ENCODE results near the gene RAB3C.

The RAB3C gene

DNA sequence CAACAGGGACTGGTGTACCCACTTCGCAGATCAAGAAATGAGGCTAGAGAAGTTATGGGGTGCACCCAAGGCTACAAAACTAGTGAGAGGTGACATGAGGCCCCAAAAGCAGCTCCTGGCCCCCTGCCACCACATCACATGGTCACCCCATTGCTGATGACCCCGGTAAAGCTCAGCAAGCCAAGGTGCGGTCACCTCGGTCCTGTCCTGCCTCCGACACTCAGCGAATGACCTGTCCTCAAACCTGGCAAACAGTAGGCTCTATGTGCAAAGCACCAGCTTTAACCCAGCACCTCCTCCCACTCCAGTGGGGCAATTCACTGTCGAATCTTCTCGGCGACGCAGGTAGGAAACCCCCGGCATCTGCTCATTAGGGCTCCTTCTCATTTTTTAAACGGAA is 307.4 kb downstream of the RAB3C start:
- H3K27ac ChIP-seq, result no peak overlapping the region
- H3K36me3 ChIP-seq (ENCODE audit: insufficient read depth), result no peaks in the 10 kb centered on the region
- H3K4me3 ChIP-seq (IDR thresholded peaks at IDR 0.05; ENCODE audit: insufficient read depth, low read depth, low read length), result no peak overlapping the region
- H2AFZ ChIP-seq (ENCODE audit: low read depth), result no peak overlapping the region
- H3K4me2 ChIP-seq, result no peak overlapping the region
- H4K20me1 ChIP-seq (ENCODE audit: insufficient read depth), result no peaks in the 10 kb centered on the region
- H3K79me2 ChIP-seq (ENCODE audit: insufficient read depth, low read depth), result no peaks in the 10 kb centered on the region
- peaks cover 25% of the 10 kb centered on the region for H3K4me1 ChIP-seq (ENCODE audit: low read depth, poor library complexity, severe bottlenecking)
- no peak overlapping the region for H3K9ac ChIP-seq
- TF ChIP-seq, protein P1, sequence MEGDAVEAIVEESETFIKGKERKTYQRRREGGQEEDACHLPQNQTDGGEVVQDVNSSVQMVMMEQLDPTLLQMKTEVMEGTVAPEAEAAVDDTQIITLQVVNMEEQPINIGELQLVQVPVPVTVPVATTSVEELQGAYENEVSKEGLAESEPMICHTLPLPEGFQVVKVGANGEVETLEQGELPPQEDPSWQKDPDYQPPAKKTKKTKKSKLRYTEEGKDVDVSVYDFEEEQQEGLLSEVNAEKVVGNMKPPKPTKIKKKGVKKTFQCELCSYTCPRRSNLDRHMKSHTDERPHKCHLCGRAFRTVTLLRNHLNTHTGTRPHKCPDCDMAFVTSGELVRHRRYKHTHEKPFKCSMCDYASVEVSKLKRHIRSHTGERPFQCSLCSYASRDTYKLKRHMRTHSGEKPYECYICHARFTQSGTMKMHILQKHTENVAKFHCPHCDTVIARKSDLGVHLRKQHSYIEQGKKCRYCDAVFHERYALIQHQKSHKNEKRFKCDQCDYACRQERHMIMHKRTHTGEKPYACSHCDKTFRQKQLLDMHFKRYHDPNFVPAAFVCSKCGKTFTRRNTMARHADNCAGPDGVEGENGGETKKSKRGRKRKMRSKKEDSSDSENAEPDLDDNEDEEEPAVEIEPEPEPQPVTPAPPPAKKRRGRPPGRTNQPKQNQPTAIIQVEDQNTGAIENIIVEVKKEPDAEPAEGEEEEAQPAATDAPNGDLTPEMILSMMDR (conservative IDR thresholded peaks at IDR 0.05; ENCODE audit: low read depth, low read length), result no peak
- no peaks in the 10 kb centered on the region for H3K27me3 ChIP-seq (ENCODE audit: insufficient read depth, low read depth)

DNA sequence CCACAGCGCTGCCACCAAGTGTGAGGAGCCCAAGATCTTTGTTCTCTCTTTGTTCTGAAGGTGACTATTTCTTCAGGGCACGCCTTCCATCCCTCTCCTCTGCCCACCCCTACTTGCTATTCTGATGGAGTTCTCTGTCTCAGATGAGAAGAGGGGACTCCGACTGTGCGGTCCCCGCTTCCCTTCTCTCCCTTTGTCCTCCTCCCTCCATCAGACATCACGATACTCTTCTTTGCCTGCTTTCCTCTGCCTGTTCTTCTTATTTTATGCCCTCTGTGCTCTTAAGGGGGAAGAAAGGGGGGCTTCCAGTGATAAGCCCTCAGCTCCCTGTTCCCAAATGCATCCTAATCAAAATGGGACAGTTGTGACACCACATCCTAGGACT is 307.8 kb downstream of the RAB3C start:
- Histone ChIP-seq H2AFZ (ENCODE audit: low read depth) (no peak overlapping the region), H4K20me1 (ENCODE audit: insufficient read depth) (no peaks in the 10 kb centered on the region), H3K36me3 (ENCODE audit: insufficient read depth) (no peaks in the 10 kb centered on the region), H3K4me1 (ENCODE audit: low read depth, poor library complexity, severe bottlenecking) (peaks cover 25% of the 10 kb centered on the region), H3K27ac (no peak overlapping the region), H3K27me3 (ENCODE audit: insufficient read depth, low read depth) (no peaks in the 10 kb centered on the region), H3K4me3 (IDR thresholded peaks at IDR 0.05; ENCODE audit: insufficient read depth, low read depth, low read length) (no peak overlapping the region), H3K4me2 (no peak overlapping the region), H3K9ac (no peak overlapping the region), H3K79me2 (ENCODE audit: insufficient read depth, low read depth) (no peaks in the 10 kb centered on the region)
- TF ChIP-seq, protein P1 (conservative IDR thresholded peaks at IDR 0.05; ENCODE audit: low read depth, low read length), result no peak

DNA sequence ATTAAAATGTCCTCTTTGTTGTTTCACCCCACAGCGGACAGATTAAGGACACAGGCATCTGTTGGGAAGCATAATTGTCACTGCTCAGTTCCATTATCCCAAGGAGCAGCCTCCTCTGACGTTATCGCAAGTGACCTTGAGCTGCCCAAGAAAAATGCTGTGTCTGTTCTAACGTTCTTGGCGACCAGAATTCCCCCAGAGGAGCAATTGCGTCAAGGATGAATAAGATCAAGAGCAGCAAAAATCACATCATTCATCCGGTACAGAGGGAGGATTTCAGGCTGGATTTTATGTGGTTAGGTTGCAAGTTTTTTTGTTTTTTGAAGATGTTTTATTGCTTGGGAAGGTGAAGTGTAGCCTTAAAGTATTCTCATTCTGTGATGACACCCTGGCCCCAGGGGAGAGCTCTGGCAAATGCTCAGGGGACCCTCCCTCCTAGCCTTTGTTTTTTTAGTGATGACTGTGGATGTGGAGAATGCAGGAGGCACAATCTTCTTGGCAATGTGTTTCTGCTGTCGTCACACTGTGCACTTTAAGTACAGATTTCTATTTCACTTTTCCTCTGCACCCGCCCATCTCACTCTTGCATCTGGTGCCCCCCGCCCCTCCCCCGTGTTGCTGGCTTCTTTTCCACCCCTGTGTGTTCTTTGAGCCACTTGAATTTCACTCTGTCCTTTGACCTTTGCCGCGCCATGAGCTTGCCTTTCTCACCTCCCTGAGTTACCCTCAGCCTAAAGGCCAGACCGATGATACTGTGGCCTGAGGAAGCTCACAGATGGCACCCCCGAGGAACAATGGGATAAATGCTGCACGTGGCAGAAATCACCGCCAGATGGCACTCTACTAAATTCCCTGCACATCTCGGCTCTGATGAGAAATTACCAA is 308.5 kb downstream of the RAB3C start:
- Histone ChIP-seq H3K36me3 (ENCODE audit: insufficient read depth) (no peaks in the 10 kb centered on the region), H3K4me2 (0 out of 2 replicates have a peak overlapping the region, but pooled peaks have one; percentile 23), H2AFZ (ENCODE audit: low read depth) (peak overlapping the region; percentile 57; the same call in 1 of the 2 replicates), H3K4me3 (IDR thresholded peaks at IDR 0.05; ENCODE audit: insufficient read depth, low read depth, low read length) (no peak overlapping the region), H3K27ac (no peak overlapping the region), H3K4me1 (ENCODE audit: low read depth, poor library complexity, severe bottlenecking) (peaks cover 20% of the 10 kb centered on the region), H3K27me3 (ENCODE audit: insufficient read depth, low read depth) (no peaks in the 10 kb centered on the region), H3K9ac (no peak overlapping the region), H4K20me1 (ENCODE audit: insufficient read depth) (no peaks in the 10 kb centered on the region), H3K79me2 (ENCODE audit: insufficient read depth, low read depth) (no peaks in the 10 kb centered on the region)
- TF ChIP-seq, protein P1 (conservative IDR thresholded peaks at IDR 0.05; ENCODE audit: low read depth, low read length), result peak; percentile 86

DNA sequence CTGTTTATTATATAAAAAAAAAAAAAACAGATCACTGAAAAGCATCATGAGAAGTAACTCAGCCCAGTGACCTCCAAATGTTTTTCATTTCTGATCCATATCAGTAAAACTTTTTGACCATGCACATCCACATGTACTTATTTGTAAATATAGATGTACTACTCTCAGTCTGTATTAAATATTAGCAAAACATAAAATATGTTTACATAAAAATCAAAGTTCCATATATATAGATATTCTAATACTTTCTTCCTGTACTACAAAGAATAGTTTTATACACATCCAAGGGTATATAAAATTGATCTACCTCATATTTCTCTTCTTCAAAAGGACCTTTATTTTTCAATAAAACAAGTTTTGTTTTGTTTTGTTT is 309.1 kb downstream of the RAB3C start:
- peak overlapping the region; percentile 23; the same call in 1 of the 2 replicates for H3K4me2 ChIP-seq

More for the DNA sequence above, 309.1 kb downstream of the RAB3C start:
- no peaks in the 10 kb centered on the region for H3K79me2 ChIP-seq (ENCODE audit: insufficient read depth, low read depth)
- H3K9ac ChIP-seq, result no peak overlapping the region
- TF ChIP-seq, protein P1 (conservative IDR thresholded peaks at IDR 0.05; ENCODE audit: low read depth, low read length), result peak; percentile 50
- H3K36me3 ChIP-seq (ENCODE audit: insufficient read depth), result no peaks in the 10 kb centered on the region
- H3K4me3 ChIP-seq (IDR thresholded peaks at IDR 0.05; ENCODE audit: insufficient read depth, low read depth, low read length), result no peak overlapping the region
- H3K4me1 ChIP-seq (ENCODE audit: low read depth, poor library complexity, severe bottlenecking), result peaks cover 14% of the 10 kb centered on the region
- 0 out of 2 replicates have a peak overlapping the region, but pooled peaks have one; percentile 57 for H2AFZ ChIP-seq (ENCODE audit: low read depth)
- H3K27ac ChIP-seq, result no peak overlapping the region
- no peaks in the 10 kb centered on the region for H4K20me1 ChIP-seq (ENCODE audit: insufficient read depth)
- H3K27me3 ChIP-seq (ENCODE audit: insufficient read depth, low read depth), result no peaks in the 10 kb centered on the region
